ENCODE measurements around the gene FBXO4.

DNA sequence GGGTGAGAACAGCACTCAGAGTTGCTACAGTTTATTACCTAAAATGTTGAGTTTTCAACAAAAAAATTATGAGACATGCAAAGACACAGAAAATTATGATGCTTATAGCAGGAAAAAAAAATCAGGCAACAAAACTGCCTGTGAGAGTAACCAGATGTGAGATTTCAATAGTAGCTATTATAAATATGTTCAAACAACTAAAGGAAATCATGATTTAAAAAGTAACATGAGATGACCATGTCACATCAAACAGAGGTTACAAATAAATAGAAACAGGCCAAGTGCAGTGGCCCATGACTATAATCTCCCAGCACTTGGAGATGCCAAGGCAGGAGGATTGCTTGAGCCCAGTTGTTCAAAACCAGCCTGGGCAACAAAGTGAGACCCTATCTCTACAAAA lies 33.0 kb upstream of the FBXO4 start:
- TF ChIP-seq, protein P1, sequence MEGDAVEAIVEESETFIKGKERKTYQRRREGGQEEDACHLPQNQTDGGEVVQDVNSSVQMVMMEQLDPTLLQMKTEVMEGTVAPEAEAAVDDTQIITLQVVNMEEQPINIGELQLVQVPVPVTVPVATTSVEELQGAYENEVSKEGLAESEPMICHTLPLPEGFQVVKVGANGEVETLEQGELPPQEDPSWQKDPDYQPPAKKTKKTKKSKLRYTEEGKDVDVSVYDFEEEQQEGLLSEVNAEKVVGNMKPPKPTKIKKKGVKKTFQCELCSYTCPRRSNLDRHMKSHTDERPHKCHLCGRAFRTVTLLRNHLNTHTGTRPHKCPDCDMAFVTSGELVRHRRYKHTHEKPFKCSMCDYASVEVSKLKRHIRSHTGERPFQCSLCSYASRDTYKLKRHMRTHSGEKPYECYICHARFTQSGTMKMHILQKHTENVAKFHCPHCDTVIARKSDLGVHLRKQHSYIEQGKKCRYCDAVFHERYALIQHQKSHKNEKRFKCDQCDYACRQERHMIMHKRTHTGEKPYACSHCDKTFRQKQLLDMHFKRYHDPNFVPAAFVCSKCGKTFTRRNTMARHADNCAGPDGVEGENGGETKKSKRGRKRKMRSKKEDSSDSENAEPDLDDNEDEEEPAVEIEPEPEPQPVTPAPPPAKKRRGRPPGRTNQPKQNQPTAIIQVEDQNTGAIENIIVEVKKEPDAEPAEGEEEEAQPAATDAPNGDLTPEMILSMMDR (IDR thresholded peaks at IDR 0.05; ENCODE audit: borderline replicate concordance, extremely low read depth, low read length, poor library complexity, severe bottlenecking), result no peak
- TF ChIP-seq EZH2 (IDR thresholded peaks at IDR 0.05; ENCODE audit: borderline replicate concordance, low read depth, low read length, severe bottlenecking), result no peak
